EH (cell line): ENCODE data around the gene SMDT1.

Experiments used
- DNase-seq: peaks from one replicate; pipeline ENCODE4 v3.0.0-alpha.2; 2015; ENCODE audit warnings: low read depth

The SMDT1 gene, protein sequence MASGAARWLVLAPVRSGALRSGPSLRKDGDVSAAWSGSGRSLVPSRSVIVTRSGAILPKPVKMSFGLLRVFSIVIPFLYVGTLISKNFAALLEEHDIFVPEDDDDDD

DNA sequence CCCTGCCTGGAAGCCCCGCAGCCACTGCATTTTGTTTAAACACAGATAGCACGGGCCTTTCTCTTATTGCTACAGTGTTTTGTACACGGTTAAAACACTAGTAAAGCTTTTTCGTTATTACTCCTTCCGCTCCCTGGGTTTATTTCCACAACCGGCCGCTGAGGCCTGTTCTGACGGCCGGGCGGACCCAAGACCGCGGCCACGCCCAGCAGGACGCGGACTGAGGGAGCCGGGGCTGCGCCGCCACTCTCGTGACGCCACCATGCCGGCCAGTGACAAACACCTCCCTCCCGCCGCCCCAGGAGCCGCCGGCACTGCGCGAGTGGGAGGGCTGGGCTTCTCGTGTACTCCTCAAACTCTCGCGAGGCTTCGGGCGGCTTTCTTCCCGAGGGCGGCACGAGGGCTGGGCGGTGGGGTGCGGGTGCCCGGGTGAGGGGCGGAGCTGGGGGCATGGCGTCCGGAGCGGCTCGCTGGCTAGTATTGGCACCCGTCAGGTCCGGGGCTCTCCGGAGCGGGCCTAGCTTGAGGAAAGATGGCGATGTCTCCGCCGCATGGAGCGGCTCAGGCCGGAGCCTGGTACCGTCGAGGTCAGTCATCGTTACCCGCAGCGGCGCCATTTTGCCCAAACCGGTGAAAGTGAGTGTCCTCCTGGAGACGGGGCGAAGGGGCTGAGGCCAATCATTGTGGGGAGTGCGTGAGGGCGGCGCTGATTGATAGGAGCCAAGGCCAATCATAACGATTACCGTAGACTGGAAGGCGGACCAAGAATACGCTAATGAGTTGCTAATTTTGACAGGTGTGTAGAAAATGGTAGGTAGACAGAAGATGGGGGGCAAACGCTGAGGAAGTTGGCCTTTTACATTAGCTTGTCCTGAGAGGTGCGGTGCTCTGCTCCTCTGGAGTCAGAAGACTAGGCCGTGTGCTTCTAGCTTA, at the start of gene SMDT1:
SMDT1 (plus strand) TSS at position 382 of the 933 bp plus-strand sequence; CDS start at position 451, 69 bp downstream.
- DNase-seq, result peak; percentile 99

DNA sequence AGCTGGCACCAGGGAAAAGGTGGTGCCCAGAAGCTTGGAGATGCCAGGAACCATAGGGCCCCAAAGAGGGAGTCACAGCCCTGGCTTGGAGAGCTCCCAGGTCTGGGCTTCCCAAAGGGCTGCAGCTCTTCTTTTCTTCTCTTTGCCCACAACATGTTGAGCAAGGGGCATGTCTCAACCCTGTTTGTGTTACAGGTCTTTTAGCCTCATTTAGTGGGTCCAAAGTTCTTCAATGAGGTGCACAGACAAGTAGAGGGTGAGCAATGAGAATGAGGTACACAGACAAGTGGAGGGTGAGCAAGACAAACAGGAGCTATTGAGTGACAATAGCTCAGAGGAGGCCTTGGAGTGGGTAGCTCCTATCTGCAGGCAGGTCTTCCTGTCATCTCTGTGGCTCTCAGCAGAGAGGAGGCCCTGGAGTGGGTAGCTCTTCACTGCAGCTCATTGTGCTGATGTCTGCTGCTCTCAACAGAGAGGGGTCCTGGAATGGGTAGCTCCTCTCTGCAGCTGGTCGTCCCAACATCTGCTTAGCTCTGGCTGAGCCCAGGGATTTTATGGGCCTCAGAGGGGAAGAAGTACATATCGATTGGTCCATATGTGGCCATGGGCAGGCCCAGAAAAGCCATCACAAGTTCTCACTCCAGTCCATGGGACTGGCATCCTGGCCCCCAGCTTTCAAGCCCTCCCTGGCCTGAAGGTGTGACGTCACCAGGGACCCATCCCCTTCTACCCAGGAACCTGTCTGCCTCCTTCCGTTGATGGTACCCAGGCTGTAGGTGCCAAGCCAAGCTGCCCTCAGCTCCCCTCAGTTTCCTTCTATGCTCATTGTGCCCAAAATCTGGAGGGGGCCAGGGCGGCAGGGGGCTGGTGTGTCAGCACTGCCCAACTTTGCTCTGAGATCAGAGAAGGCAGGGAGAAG, 46.0 kb upstream of the SMDT1 start:
- DNase-seq, result no peak

DNA sequence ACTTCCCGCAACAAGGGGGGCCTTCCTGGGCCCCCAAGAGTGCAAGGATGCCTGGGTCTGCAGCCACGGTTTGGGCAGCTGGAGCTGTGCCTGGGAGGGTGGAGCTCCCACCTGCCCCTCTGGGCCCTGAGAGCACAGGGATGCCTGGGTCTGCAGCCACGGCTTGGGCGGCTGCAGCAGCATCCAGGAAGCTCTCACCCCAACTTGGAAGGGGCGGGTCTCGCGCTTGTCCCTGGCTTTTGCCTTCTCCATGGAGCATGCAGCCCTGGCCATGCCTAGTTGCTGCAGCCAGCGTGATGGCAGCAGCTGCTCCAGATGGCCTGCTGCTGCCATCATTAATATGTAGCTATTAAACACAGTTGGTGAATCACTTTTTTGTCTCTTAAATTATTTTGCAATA, 44.2 kb upstream of the SMDT1 start:
- DNase-seq, result no peak

DNA sequence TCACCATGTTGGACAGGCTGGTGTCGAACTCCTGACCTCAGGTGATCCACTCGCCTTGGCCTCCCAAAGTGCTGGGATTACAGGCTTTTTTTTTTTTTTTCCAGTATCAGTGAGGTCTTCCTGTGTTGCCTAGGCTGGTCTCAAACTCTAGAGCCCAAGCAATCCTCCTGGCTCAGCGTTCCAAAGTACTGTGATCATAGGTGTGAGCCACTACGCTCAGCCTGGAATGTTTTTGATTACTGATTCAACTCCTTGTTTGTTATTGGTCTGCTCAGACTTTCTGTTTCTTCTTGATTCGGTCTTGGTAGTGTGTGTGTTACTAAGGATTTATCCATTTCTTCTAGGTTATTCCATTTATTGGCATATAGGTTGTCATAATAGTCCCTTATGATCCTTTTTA, 40.2 kb upstream of the SMDT1 start:
- peak; percentile 28 for DNase-seq

DNA sequence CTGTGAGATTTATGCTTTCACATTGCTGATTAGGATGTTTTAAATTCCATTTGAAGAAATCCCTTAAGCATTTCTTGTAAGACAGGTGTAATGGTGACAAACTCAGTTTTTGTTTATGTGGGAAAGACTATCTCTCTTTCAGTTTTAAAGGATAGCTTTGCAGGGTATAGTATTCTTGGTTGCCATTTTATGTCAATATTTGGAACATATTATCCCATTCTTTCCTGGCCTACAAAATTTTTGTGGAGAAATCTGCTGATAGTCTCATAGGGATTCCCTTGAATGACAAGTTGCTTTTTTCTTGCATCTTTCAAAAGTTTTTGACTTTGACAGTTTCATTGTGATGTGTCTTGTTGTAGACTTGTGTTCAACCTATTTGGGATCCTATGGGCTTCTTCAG, 37.7 kb upstream of the SMDT1 start:
- DNase-seq, result no peak

DNA sequence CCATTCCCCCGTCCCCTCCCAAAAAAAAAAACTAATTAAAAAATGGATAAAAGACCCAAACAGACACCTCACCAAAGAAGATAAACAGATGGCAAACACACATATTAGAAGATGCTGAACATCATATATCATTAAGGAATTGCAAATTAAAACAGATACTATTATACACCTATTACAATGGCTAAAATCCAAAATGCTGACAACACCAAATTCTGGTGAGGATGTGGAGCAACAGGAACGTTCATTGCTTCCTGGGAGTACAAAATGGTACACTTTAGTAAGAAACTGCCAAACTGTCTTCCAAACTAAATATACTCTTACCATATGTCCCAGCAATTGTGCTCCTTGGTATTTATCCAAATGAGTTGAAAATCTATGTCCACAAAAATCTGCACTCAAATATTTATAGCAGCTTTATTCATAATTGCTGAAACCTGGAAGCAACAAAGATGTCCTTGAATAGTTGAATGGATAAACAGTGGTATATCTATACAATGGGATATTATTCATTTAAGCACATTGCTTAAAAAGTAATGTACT, 28.8 kb upstream of the SMDT1 start:
- DNase-seq, result no peak

DNA sequence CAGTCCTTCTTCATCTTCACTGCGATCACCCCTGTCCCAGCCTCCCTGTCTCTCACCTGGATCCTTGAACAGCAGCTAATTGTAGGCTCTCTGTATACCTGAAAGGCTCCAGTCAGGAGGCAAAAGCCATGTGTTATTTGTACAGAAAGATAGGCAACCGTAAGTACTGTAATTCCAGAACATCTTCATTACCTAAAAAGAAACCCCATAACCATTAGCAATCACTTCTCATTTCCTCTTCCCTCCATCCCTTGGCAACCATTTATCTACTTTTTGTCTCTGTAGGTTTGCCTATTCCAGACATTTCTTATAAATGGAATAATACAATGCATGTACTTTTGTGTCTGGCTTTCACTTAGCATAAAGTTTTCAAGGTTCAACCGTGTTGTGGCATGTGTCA, 26.7 kb upstream of the SMDT1 start:
- DNase-seq, result no peak

DNA sequence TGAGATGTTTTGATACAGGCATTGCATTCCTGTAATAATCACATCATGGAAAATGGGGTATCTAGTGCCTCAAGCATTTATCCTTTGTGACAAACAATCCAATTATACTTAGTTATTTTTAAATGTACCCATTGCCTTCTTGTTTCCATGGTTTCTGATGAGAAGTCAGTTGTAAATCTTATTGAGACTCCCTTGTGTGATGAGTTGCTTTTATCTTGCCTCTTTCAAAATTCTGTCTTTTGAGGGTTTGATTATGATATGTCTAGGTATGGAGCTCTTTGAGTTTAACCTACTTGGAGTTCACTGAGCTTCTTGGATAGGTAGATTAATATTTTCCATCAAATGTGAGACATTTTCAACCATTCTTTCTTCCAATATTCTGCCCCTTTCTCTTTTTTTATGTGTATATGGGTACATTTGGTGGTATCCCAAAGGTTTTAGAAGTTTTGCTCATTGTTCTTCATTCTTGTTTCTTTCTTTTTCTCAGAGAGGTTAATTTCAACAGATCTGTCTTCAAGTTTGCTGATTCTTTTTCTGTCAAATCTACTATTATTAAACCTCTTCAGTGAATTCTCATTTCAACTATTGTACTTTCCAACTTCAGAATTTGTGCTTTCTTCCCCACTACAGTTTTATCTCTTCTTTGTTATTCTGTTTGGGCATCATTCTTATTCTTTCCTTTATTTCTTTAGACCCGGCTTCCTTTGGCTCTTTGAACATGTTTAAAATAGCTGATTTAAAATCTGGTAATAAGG, 22.6 kb upstream of the SMDT1 start:
- DNase-seq, result no peak

DNA sequence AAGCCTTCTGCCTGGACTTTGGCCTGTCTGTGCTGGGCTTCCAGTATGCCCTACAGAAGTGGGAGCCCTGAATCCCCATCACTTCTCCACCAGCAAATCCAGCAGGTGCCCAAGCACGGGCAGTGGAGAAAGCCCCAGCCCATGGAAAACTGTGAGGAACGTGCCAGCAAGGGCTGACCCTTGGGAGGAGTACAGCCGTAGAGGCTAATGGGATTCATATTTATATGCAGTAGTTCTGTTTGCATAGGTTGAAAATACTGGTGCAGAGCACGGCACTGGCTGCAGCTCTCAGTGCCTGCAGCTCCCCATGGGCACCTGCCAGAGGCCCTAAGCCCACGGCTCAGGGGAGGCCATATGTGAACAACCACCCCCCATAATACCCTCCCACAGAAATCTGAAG, 19.0 kb upstream of the SMDT1 start:
- DNase-seq, result no peak

DNA sequence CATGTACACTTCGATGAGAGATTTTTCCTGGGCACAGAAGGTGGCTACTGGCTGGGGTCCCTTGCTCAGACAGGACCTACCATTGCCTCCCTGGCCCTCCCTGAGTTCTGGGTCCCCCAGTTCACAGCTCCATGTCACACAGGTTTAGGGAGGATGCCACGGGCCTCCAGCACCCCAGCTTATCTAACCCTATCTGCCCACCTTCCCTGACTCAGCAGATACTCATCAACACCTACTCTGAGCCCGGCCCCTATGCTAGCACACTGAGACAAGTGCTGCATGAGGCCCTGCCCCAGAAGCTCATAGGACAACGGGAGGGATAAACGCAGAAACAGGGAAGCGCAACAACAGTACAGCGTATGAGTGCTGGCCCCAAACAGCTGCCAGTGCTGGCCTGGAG, 18.5 kb upstream of the SMDT1 start:
- DNase-seq, result no peak

DNA sequence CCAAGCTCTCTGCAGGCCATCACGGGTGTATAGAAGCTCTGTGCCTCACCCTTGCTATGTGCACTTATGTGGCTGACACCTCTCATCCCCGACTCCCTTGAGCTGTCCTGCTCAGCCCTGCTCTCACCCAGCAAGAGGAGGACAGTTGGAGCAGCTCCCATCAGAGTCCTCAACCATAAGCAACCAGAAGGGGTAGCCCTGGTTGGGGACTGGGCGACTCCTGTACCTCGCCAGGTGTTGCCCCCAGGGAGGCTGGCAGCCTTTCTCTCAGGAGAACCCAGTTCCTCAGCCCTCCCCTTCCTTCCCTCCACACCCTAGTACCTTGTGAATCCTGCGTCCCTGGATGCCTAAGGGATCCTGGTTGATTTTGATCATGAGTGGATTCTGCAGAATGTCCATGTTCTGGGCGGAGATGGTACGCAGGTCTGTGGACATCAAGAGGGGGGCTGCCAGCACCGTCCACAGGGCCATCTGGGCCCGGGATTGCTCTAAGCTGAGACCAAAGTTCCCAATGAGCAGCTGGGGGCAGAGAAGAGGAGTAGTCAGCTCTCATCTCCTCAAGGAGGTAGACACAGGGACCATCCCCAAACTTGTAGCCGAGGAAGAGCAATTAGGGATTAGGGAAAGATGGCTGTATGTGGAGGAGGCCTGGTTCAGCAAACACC, 16.9 kb upstream of the SMDT1 start:
- no peak for DNase-seq

DNA sequence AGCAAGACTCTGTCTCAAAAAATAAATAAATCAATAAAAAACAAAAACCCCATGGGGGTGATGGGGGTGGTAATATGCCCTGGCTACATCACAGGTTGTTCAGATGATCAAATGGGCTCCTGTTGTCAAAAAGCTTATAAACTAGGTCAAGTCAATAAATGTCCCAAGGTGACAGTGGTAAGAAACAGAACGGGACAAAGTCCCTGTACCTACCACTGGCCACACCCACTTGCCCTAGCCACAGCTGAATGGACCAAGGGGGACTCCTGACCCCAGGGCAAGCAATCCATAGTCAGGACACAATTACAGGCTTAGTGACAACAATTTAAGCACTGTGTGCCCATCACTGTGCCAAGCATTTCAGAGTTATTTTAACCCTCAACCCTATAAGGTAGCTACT, 14.9 kb upstream of the SMDT1 start:
- DNase-seq, result no peak

DNA sequence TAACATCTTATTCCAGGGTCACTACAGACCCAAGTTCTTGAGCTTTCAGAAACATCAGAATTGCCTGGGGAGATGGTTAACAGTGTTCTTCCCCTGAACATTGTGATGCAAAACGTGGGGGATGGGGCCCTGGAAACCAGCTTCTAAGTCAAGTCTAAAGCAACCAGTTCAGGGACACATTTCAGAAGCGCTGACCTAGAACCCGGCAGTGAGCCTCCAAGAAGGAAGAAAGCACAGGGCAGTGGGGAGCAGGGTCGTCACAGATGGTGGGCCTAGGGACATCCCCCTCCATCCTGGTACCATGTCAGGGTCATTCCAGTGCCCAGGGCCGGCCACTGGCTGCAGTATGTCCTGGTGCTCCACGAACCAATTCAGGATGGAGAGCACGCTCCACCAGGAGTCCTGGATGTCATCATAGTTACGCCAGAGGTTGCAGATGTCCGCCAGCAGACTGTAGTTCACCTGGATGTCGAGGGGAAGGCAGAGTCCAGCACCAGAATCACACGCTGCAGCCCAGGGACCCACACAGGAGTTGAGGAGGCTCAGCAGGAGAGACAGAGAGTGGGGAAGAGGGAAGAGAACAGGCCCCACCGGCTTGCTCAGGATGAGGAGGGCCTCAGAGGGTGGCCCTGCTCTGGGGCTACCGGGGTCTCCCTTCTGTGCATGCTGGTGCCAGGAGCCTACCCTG, 13.9 kb upstream of the SMDT1 start:
- DNase-seq, result no peak

DNA sequence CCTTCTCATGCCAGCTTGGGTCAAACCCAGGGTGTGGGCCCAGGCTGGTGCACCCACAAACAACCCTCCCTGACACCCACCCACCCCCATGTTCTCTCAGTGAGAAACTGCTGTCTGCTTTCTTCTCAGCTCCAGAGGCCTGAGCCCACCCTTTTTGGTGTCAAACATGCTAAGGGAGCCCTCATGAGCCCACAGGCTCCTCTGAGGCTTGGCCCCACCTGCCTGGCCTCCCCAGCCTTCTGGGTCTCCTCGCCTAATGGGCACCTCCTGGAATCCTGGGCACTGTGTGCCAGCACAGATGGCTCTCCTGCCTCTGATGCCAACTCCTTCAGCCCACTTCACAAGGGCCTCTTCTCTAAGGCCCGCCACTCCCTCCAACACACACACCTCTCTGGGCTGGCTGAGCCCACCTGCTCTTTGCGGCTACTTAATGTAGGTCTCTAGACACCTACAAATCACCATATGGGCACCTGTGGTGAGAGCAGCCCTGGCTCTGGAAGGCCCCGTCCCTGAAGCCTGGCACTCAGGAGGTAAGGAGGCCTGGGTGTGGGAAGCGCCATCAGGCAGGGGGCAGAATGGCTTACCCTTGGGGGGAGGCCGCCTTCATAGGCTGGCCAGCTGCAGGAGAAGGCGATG, 13.3 kb upstream of the SMDT1 start:
- no peak for DNase-seq

DNA sequence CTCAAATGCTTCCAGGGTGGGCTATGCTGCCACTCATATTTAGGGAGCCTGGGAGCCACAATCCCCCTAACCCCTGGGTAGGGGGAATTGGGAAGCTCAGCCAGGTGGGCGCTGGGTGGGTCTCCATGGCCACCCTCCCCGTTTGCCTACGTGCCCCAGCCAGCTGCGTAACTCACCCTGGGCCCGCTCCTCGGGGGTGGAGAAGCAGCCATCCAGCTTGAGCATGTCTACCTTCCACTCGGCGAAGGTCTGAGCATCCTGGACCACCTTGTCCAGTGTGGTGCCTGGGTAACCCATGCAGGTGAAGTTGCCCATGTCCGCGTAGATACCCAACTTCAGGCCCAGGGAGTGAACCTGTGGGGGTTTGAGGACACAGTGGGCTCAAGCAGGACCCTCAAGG, 12.6 kb upstream of the SMDT1 start:
- DNase-seq, result no peak

DNA sequence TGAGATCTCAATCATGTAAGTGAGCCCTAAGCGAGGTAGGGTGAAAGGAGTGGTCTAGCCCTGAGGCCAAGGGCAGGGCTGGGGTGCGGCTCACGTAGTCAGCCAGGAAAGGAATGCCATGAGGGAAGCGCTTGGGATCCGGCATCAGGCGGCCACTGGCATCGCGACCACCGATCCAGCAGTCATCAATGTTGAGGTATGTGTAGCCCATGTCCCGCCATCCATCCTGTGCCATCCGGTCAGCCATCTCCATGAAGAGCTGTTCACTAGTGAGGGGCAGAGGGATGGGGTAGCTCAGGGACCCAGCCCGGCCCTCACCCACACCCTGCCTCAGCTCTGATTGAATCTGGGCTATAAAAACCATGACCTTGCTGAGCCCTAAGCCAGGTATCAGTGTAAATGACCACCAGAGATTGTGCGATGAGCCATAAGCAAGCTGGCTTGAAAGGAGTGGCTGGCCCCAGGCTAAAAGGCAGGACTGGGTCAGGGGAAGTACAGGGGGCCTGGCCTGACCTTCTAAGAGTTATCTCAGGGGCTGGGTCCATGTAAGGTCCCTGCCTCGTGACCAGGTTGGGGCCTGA, 11.7 kb upstream of the SMDT1 start:
- DNase-seq, result no peak

DNA sequence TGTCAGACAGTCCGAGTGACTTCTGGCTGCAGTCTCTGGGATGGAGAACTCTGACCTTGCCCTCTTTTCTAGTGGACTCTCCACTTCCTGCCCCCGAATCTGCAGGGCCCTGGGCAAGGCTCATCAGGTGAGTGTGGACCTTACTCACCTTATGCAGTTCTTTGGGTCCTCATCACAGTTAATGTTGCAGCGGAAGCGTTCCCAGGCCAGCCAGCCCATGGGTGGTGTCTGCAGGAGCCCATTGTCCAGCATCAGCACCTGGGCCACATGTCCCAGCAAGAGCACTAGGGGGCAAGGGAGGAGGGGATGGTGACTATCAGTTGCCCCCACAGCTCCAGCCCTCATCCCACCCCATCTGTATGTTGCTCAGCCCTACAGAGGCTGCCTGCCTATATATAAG, 11.2 kb upstream of the SMDT1 start:
- DNase-seq, result no peak

DNA sequence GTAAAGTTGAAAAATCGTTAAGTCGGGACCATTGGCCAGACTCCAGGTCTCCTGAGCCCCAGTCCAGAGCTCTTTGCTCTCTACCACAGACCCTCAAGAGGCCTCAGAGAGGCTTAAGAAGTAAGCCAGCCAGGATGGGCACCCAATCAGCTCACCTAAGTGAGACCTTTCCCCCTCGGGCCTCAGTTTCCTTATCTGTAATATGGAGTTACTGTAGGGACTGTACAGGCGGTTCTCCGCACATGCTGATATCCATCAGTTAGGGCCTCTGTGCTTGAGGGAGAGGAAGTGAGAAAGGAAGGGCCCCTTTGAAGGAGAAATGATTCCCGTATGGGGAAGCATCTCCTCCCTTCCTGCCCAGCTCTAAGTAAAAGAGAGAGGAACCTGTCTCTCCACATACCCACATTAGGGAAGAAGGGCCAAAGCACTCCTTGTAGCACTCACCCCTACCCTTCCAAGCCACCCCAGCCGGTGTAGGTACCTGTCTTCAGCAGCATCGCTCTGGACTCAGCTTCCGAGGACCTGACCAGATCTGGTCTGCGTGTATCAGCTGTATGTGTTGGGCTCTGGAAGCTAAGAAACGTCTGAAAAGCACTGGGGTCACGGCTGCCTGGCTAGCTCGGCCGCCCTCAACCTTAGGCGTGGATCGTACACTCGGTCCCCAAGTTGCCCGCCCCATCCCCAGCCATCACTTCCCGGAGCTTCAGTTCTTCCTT, 9.5 kb upstream of the SMDT1 start:
- DNase-seq, result no peak
